Adrenal gland (tissue), 12 donors: Measurements from ENCODE around the gene NECTIN1. TPM values are rescaled to one million over a fixed set of nuclear protein-coding genes. Genes with fewer than 3 reads are reported as not detected.

Experiments
- DNase-seq, 7 donors: peaks; one replicate each; pipeline ENCODE4 v3.0.0-alpha.2; 2019 to 2020
- H3K27ac ChIP-seq, 5 donors: fragments of 200-600 bp; sonication (generic) in 4 of 5; 1 replicate in 3 of 5; 2 replicates in 2 of 5; pipeline versions ENCODE4 v1.5.1 to v1.8.0; 2016 to 2020; ENCODE audit warnings: mild to moderate bottlenecking in 1 of 5
- H3K27me3 ChIP-seq: fragments of 200-600 bp; 2 replicates; pipeline ENCODE4 v1.8.0; 2021
- H3K36me3 ChIP-seq, 2 donors: fragments of 200-600 bp; replicated peaks in 1 of 2; 1 replicate in 1 of 2; 2 replicates in 1 of 2; pipeline versions ENCODE4 v1.5.1 to v1.8.0; 2018 to 2022
- H3K4me1 ChIP-seq, 2 donors: fragments of 200-600 bp; replicated peaks in 1 of 2; 1 replicate in 1 of 2; 2 replicates in 1 of 2; pipeline versions ENCODE4 v1.5.1 to v1.8.0; 2018 to 2021
- H3K4me3 ChIP-seq, 4 donors: fragments of 200-600 bp; sonication (generic) in 3 of 4; one replicate each; pipeline ENCODE4 v1.5.1; 2016 to 2018
- H3K9me3 ChIP-seq, 3 donors: fragments of 200-600 bp; sonication (generic) in 1 of 3; replicated peaks in 1 of 3; 1 replicate in 2 of 3; 2 replicates in 1 of 3; pipeline versions ENCODE4 v1.5.1 to v1.8.0; 2016 to 2021
- CTCF ChIP-seq, 6 experiments: fragments of 450-650 bp in 4 of 6; fragments of 200-600 bp in 2 of 6; sonication (generic) in 1 of 6; IDR thresholded peaks; 1 replicate in 5 of 6; 2 replicates in 1 of 6; pipeline versions ENCODE4 v1.5.1 to v1.8.0; 2016 to 2021; ENCODE audit warnings: antibody characterized with exemption in 6 of 6, mild to moderate bottlenecking in 2 of 6, moderate library complexity in 1 of 6
- POLR2A ChIP-seq, 2 donors: fragments of 450-650 bp; IDR thresholded peaks; one replicate each; pipeline ENCODE4 v1.6.1; 2017; ENCODE audit warnings: antibody characterized with exemption in 2 of 2, mild to moderate bottlenecking in 2 of 2, moderate library complexity in 1 of 2
- WGBS, 4 donors: extraction: QIAGEN DNeasy Blood & Tissue Kit in 2 of 4; methylation state at CpG; one replicate each; pipeline versions ENCODE4 v1.1.5 to v1.1.7; 2013 to 2017; 5-methylcytosine and 5-hydroxymethylcytosine counted together
- intact Hi-C, 2 donors: fragments of 100-400 bp; cut with DNase I; formaldehyde crosslinking; loops; one replicate each; pipeline versions ENCODE4 v1.14.1 to v1.15.0; 2022 to 2023
- polyA plus RNA-seq, 3 donors: library from polyadenylated mRNA; stranded (reverse); fragments of 200-250 nt in 2 of 3; fragments of 350-450 nt in 1 of 3; fragmentation: Illumina TruSeq in 1 of 3; extraction: RNeasy Lipid Tissue Mini Kit (QIAGEN cat#74804) in 1 of 3; gene quantifications; one replicate each; pipeline ENCODE4 v1.2.3, GENCODE V29; 2013 to 2014
- total RNA-seq, 9 donors: library from RNA; depleted of rRNA in 4 of 9; stranded (reverse); fragments of >200 nt in 4 of 9; fragments of 120-200 nt in 1 of 9; fragmentation: NEBNext Ultra II Directional in 1 of 9; extraction: Animal tissue kit (Norgen Biotek cat#: 25700) in 1 of 9; gene quantifications; one replicate each; pipeline versions ENCODE4 v1.1.0 to v1.2.4, GENCODE V29; 2013 to 2023
- donor health status: healthy with polysubstance abuse.
- donor health status: Bipolar disorder and iron deficiency.
- donor health status: DM: yes; HTN: yes; CAD: no.
- donor health status: DM: no; HTN: no; CAD: no.
- donor health status: DM: no; HTN: no; CAD: no.
- donor health status: DM: yes; HTN: yes; CAD: no.

NECTIN1 gene
- total and polyA plus RNA-seq, 12 donors, result 1.6 to 19.6 (median 5.4) TPM

- Histone ChIP-seq H3K27me3 (no peaks in the 10 kb centered on the region), H3K4me3 (no peak overlapping the region), H3K27ac (no peak overlapping the region), H3K4me1 (no peaks in the 10 kb centered on the region), H3K9me3 (no peaks in the 10 kb centered on the region), H3K36me3 (no peaks in the 10 kb centered on the region)
- WGBS, 4 donors, result 91 to 100% (median 94%) methylated on average over 1 to 5 of the region's 5 CpGs
- intact Hi-C loops, result no loop called here
- DNase-seq, result no peak
- no peak for TF ChIP-seq CTCF (IDR thresholded peaks at IDR 0.05)
- TF ChIP-seq POLR2A (IDR thresholded peaks at IDR 0.05), result no peak
Measured at GRCh38 chr11:119643876-119644225, 85.1 kb downstream of the NECTIN1 start.

DNA sequence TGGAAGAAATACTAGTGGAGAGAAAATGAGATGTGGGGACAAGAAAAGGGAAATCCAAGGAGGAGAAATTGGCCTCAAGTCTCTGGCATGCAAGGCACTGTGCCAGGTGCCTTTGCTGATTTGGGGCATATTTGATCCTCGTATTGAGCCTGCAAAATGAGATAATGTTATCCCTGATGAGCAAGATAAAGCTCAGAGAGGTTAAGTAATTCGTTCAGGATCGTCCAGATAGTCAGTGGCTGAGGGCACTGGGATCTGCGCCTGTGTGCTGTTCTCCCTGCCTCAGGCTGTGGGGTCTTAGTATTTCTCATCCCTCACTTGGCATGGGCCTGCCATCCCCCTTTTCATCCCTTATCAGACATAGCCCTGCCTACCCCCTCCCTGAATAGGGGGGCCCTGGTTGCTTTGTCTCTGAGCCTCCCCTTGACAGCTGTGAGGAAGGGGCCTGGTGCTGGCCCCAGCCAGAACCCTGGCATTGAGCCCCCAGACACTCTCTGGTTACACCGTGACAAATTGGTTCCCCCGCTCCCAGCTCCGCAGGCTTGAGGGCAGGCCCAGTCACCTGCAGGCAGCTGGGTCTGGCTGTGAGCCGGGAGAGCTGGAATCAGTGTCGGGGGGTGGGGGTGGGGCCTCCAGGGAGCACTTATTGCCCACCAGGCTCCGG, 85.7 kb downstream of the NECTIN1 start:
- TF ChIP-seq CTCF (IDR thresholded peaks at IDR 0.05) (no peak), POLR2A (IDR thresholded peaks at IDR 0.05) (no peak)
- no peak for DNase-seq
- Histone ChIP-seq H3K9me3 (no peaks in the 10 kb centered on the region), H3K36me3 (no peaks in the 10 kb centered on the region), H3K27ac (no peak overlapping the region), H3K27me3 (no peaks in the 10 kb centered on the region), H3K4me3 (no peak overlapping the region), H3K4me1 (no peaks in the 10 kb centered on the region)
- 71 to 93% (median 86%) methylated on average over 6 to 10 of the region's 10 CpGs for WGBS, 4 donors
- intact Hi-C loops, result no loop called here

DNA sequence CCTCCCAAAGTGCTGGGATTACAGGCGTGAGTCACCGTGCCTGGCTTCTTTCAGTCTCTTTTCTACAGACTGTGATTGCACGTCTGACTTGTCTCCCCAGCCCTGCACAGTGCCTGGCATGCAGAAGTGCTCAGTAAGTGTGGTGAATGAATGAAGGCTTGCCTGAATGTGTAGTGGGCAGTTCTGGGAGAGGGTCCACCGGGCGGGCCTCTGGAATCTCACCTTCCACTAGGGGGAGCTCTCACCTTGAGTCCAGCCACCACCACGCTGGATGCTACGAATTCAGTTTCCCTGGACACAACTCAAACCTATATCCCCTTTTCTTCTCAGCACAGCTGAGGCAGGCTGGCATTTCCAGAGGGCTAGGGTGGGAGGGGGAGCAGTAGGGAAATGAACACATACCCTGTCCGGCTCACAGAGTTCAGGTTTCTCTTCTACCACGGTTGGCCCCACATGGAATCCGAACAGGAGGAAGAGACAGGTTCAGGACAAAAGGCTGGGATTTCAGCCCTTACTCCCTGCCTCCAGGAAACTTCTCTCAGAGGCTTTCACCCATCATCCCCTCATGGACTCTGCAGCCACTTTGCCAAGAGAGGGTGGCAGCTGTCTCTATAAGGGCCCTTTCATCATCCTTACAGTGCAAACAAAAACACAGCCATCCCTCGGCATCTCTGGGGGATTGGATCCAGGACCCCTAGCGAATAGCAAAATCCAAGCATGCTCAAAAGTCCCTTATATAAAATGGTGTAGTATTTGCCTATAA, 86.8 kb downstream of the NECTIN1 start:
- DNase-seq, result no peak
- WGBS, 4 donors, result 67 to 72% (median 70%) methylated on average over 10 to 11 of the region's 12 CpGs
- intact Hi-C loops, result no loop called here
- Histone ChIP-seq H3K27me3 (no peaks in the 10 kb centered on the region), H3K4me3 (no peak overlapping the region), H3K27ac (no peak overlapping the region), H3K36me3 (no peaks in the 10 kb centered on the region), H3K9me3 (no peaks in the 10 kb centered on the region), H3K4me1 (no peaks in the 10 kb centered on the region)
- peak in 5 of 6 experiments; percentile 15 to 43 (median 31) for TF ChIP-seq CTCF (IDR thresholded peaks at IDR 0.05)
- no peak for TF ChIP-seq POLR2A (IDR thresholded peaks at IDR 0.05)

GRCh38 chr11:119640541-119640940, 88.5 kb downstream of the NECTIN1 start:
- H3K4me1 ChIP-seq, result no peaks in the 10 kb centered on the region
- H3K27ac ChIP-seq, result no peak overlapping the region
- TF ChIP-seq POLR2A (IDR thresholded peaks at IDR 0.05) (no peak), CTCF (IDR thresholded peaks at IDR 0.05) (no peak)
- no peaks in the 10 kb centered on the region for H3K27me3 ChIP-seq
- no peak for DNase-seq
- H3K9me3 ChIP-seq, result no peaks in the 10 kb centered on the region
- 42 to 54% (median 46%) methylated on average over 6 of the region's 6 CpGs for WGBS, 4 donors
- intact Hi-C loops, result no loop called here
- no peak overlapping the region for H3K4me3 ChIP-seq
- H3K36me3 ChIP-seq, result no peaks in the 10 kb centered on the region
